Vagina (tissue), 2 donors: Measurements from ENCODE around the gene C22orf31.

Experiments
- CTCF ChIP-seq, 3 experiments: fragments of 450-650 bp in 2 of 3; fragments of 200-600 bp in 1 of 3; sonication (generic) in 1 of 3; IDR thresholded peaks; one replicate each; pipeline ENCODE4 v1.5.1; 2017 to 2019; ENCODE audit warnings: antibody characterized with exemption in 3 of 3, mild to moderate bottlenecking in 2 of 3, moderate library complexity in 2 of 3
- POLR2A ChIP-seq, 2 donors: fragments of 450-650 bp; IDR thresholded peaks; one replicate each; pipeline ENCODE4 v1.6.1; 2017; ENCODE audit warnings: antibody characterized with exemption in 2 of 2, mild to moderate bottlenecking in 2 of 2, moderate library complexity in 2 of 2
- POLR2AphosphoS5 ChIP-seq, 2 donors: sonication (generic); formaldehyde crosslinking; IDR thresholded peaks; one replicate each; pipeline ENCODE4 v1.9.0; 2017; ENCODE audit warnings: antibody characterized with exemption in 2 of 2, mild to moderate bottlenecking in 2 of 2, low read depth in 1 of 2; ENCODE audit not compliant: insufficient read depth in 1 of 2

- TF ChIP-seq CTCF (IDR thresholded peaks at IDR 0.05) (no peak), POLR2A (IDR thresholded peaks at IDR 0.05) (no peak), POLR2AphosphoS5 (IDR thresholded peaks at IDR 0.05; ENCODE audit: insufficient read depth in 1 of 2, low read depth in 1 of 2) (no peak)
These were observed 20.2 kb downstream of the C22orf31 start for GRCh38 chr22:29041408-29041807.
